HG02759 (cell line): ENCODE results near the gene COX20.

Source experiments
- ATAC-seq: cut with Tn5 transposase; IDR thresholded peaks from one replicate; pipeline ENCODE4 v1.9.1; 2021; ENCODE audit warnings: mild to moderate bottlenecking, moderate library complexity; ENCODE audit not compliant: unreplicated experiment

Gene COX20

GRCh38 chr1:244869950-244870349, 34.5 kb downstream of the COX20 start:
- no peak for ATAC-seq

GRCh38 chr1:244874974-244875579, 39.6 kb downstream of the COX20 start:
- ATAC-seq, result no peak

GRCh38 chr1:244876228-244876910, 40.9 kb downstream of the COX20 start:
- ATAC-seq, result no peak

GRCh38 chr1:244878681-244879080, 43.2 kb downstream of the COX20 start:
- no peak for ATAC-seq

- ATAC-seq, result no peak
Measured at GRCh38 chr1:244881552-244882280, 46.3 kb downstream of the COX20 start.

GRCh38 chr1:244887281-244887680, 51.8 kb downstream of the COX20 start:
- ATAC-seq, result no peak

GRCh38 chr1:244893836-244894235, 58.4 kb downstream of the COX20 start:
- ATAC-seq, result no peak
